Central memory CD8-positive, alpha-beta T cell (primary cell): ENCODE data around the gene MNX1.

ENCODE experiments used
- ATAC-seq: fragments of 150-1000 bp; cut with Tn5 transposase; replicated peaks from 2 replicates; pipeline ENCODE4 v1.10.0; 2022; ENCODE audit warnings: mild to moderate bottlenecking, moderate FRiP score, moderate number of reproducible peaks; ENCODE audit not compliant: poor library complexity, severe bottlenecking; ENCODE audit errors: extremely low read depth
- DNase-seq, 2 donors: peaks; one replicate each; pipeline ENCODE4 v3.0.0; 2021; ENCODE audit warnings: low spot score in 2 of 2
- H3K27ac Mint-ChIP-seq: one replicate; pipeline ENCODE4 v1.8.0; 2022; ENCODE audit warnings: low read depth, mild to moderate bottlenecking, moderate library complexity, mixed read lengths
- H3K27me3 Mint-ChIP-seq: one replicate; pipeline ENCODE4 v1.8.0; 2022; ENCODE audit warnings: mixed read lengths
- H3K36me3 Mint-ChIP-seq: one replicate; pipeline ENCODE4 v1.8.0; 2022; ENCODE audit warnings: mild to moderate bottlenecking, moderate library complexity, mixed read lengths; ENCODE audit not compliant: insufficient read depth
- H3K4me1 Mint-ChIP-seq: one replicate; pipeline ENCODE4 v1.8.0; 2022; ENCODE audit warnings: mixed read lengths
- H3K4me3 Mint-ChIP-seq: one replicate; pipeline ENCODE4 v1.8.0; 2022; ENCODE audit warnings: mild to moderate bottlenecking, moderate library complexity, mixed read lengths
- H3K9me3 Mint-ChIP-seq: one replicate; pipeline ENCODE4 v1.8.0; 2022; ENCODE audit warnings: mixed read lengths

Gene MNX1

DNA sequence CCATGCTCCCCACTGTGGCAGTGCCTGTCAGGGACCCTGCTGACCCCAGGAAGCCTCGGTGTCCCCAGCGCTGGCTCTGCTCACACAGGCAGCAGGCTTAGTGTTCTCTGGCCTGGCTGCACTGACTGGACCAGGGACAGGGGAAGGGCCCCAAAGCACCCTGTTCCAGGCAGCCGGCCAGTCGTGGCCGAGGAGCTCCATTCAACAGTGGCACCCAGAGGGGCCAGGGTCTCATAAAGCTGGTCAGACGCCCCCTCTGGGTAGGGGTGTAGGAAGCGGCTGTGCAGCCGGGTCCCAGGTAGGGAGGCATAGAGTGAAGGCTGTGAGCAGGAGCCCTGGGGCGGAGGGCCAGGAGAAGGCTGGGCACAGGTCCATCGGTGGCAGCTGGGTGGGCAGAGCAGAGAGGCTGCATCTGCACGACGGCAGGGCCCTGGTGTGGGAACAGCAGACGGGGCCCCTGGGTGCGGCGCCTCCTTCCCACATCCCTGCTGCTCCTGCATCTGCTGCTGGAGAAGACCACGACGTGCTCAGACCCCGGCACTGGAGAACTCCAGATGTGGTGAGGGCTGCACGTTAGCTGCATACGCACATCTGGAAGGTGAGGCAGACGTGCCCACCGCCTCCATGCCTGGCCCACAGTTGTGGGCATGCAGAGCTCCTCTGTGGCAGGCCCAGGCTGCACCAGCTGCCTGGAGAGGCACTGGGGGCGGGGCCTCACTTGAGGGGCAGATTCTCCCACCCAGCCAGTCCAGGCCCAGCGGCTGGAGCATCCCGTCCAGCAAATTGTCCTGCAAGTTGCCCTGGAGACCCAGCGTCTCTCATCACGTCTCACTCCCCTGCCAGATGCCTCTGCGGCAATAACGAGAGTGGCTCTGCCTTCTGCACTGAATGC is 25.1 kb downstream of the MNX1 start:
- Mint-ChIP-seq H3K9me3 (no peaks in the 10 kb centered on the region), H3K4me3 (no peak overlapping the region), H3K27ac (no peak overlapping the region), H3K4me1 (no peaks in the 10 kb centered on the region), H3K27me3 (peaks cover 12% of the 10 kb centered on the region), H3K36me3 (no peaks in the 10 kb centered on the region)
- ATAC-seq (no peak), DNase-seq (no peak)

DNA sequence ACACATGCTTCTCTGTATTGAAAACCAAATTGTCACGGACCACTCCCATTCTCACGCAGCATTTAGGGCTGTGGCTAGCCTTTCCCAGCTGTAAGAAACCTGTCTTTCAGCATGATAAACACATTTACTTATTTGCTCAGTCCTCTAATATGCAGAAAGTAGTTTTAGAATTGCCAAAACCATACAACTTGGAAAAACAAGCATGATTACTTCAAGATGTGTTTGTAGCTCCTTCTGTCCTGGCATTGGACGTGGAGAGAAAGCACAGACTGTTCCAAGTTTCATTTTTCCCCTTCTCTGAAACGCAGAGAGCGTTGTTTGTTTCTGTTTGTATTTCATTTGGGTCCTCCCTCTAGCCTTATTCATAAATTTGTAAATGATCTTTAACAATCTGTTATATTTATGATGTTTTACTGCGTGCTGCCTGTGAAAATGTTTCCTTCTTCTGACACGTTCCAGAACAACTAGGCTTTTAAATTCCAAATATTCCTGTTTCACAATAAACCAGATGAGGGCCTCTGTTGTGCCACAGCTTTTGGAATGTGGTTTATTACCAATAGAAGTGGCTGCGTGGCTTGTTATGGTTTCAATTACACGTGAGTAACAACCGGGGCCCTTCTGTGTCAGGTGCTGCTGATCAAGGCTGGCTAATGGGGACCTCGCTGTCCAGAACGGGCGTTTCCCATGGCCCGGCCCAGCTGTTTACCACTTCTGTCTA is 26.1 kb downstream of the MNX1 start:
- H3K27me3 Mint-ChIP-seq: peaks cover 2% of the 10 kb centered on the region
- no peaks in the 10 kb centered on the region for H3K4me1 Mint-ChIP-seq
- no peak for ATAC-seq
- H3K27ac Mint-ChIP-seq: no peak overlapping the region
- no peak for DNase-seq
- no peaks in the 10 kb centered on the region for H3K36me3 Mint-ChIP-seq
- peaks cover 7% of the 10 kb centered on the region for H3K9me3 Mint-ChIP-seq
- H3K4me3 Mint-ChIP-seq: no peak overlapping the region

DNA sequence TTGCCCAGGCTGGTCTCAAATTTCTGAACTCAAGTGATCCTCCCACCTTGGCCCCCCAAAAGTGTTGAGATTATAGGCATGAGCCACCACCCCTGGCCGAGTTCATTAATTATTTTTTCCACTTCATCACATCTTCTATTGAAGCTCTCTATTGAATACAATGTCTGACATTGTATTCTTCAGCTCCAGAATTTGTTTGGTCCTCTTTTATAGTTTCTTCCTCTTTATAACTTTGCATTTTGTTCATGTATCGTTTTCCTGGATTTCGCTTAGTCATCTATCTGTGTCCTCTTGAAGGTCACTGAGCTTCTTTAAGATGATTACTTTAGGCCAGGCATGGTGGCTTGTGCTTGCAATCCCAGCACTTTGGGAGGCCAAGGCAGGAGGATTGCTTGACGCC is 30.8 kb downstream of the MNX1 start:
- Mint-ChIP-seq H3K9me3 (peaks cover 10% of the 10 kb centered on the region), H3K4me1 (no peaks in the 10 kb centered on the region)

DNA sequence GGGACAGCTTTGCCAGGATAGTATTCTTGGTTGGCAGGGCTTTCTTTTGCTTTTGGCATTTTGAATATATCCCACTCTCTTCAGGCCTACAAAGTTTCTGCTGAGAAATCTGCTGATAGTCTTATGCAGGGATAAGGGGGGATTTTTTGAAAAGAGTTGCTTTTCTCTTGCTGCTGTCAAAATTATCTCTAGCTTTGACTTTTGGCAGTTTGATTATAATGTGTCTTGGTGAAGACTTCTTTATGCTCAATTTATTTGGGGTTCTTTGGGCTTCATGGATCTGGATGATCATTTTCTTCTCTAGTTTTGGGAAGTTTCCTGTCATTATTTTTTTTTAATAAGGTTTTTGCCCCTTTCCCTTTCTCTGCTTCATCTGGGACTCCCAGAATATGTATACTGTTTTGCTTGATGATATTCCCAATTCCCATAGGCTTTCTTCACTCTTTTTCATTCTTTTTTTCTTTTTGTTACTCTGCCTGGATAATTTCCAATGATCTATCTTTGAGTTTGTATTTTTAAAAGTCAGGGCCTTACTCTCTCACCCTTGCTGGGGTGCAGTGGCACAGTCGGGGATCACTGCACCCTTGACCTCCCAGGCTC is 31.4 kb downstream of the MNX1 start:
- ATAC-seq (no peak), DNase-seq (no peak)
- Mint-ChIP-seq H3K36me3 (peaks cover 3% of the 10 kb centered on the region), H3K27me3 (no peaks in the 10 kb centered on the region), H3K4me3 (no peak overlapping the region), H3K9me3 (peaks cover 10% of the 10 kb centered on the region), H3K4me1 (no peaks in the 10 kb centered on the region), H3K27ac (no peak overlapping the region)

More for the DNA sequence above, 30.8 kb downstream of the MNX1 start:
- Mint-ChIP-seq H3K27me3 (no peaks in the 10 kb centered on the region), H3K36me3 (peaks cover 3% of the 10 kb centered on the region), H3K27ac (no peak overlapping the region), H3K4me3 (no peak overlapping the region)
- ATAC-seq (no peak), DNase-seq (no peak)

DNA sequence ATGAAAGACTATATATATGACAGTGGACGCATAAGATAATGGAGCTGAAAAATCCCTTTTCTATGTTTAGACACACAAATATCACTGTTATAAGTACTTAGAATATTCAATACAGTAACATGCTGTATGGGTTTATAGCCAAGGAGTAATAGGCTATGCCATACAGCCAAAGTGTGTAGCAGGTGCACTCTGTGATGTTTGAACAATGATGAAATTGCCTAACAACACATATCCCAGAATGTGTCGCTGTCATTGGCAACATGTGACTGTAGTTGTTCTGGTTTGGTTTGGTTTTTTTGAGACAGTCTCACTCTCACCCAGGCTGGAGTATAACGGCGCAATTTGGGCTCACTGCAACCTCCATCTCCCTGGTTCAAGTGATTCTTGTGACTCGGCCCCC is 34.8 kb downstream of the MNX1 start:
- Mint-ChIP-seq H3K27me3 (no peaks in the 10 kb centered on the region), H3K4me3 (no peak overlapping the region), H3K36me3 (peaks cover 9% of the 10 kb centered on the region), H3K9me3 (peaks cover 10% of the 10 kb centered on the region), H3K27ac (no peak overlapping the region), H3K4me1 (no peaks in the 10 kb centered on the region)
- ATAC-seq (no peak), DNase-seq (no peak)

DNA sequence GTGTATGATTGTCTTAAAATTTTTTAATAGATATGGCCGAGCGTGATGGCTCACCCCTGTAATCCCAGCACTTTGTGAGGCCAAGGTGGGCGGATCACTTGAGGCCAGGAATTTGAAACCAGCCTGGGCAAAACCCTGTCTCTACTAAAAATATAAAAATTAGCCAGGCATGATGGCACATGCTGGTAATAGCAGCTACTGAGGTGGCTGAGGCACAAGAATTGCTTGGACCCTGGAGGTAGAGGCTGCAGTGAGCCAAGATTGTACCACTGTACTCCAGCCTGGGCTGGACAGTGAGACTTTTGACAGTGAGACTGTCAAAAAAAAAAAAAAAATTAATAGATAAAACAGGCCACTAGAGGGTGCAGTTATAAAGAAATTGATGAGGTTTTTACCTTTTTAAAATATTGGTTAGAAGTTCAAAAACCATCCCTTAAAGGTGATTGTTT is 40.5 kb downstream of the MNX1 start:
- Mint-ChIP-seq H3K4me3 (no peak overlapping the region), H3K4me1 (no peaks in the 10 kb centered on the region), H3K36me3 (peaks cover 35% of the 10 kb centered on the region), H3K27me3 (no peaks in the 10 kb centered on the region), H3K9me3 (no peaks in the 10 kb centered on the region), H3K27ac (no peak overlapping the region)
- DNase-seq (no peak), ATAC-seq (no peak)

DNA sequence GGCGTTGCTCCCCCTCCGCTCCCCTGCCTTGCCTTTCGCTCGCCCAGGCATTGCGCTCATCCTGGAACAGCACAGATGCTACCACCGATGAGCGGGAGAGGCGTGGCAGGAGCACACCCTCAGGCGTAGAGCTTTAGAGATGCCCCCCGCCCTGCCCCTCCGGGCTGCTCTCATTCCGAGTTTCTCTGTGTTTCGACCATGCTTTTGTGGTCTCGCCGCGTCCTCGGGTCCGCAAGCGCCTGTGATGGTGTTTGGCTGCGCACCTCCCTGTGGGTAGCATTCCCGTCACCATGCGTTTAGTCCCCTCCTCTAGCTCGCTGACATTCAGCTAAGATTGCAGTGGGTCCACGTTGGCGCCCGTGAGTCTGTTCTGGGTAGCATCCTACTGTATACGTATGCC is 42.3 kb downstream of the MNX1 start:
- no peak overlapping the region for H3K4me3 Mint-ChIP-seq
- DNase-seq (no peak), ATAC-seq (no peak)
- no peaks in the 10 kb centered on the region for H3K4me1 Mint-ChIP-seq
- peaks cover 48% of the 10 kb centered on the region for H3K36me3 Mint-ChIP-seq
- H3K9me3 Mint-ChIP-seq: no peaks in the 10 kb centered on the region
- no peaks in the 10 kb centered on the region for H3K27me3 Mint-ChIP-seq
- no peak overlapping the region for H3K27ac Mint-ChIP-seq

DNA sequence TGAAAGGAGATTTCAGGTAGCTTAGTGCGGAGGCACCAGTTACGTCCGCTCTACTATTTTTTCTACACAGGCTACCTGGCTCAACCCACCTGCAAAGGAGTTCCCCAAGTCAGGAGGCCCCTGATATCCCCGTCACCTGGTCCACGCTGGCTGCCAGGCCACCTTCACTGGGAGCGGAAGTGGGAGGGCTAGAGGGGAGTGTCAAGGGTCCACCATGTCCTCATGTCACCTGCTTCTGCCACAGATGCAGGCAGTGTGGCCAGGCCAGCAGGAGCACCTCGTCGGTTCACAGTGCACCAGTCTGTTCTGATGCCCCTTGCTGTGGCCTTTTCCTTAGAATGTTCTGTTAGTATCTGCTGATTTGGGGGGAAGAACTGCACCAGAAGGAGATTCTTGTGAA is 44.1 kb downstream of the MNX1 start:
- H3K27me3 Mint-ChIP-seq: no peaks in the 10 kb centered on the region
- H3K27ac Mint-ChIP-seq: no peak overlapping the region
- DNase-seq (no peak), ATAC-seq (no peak)
- H3K4me1 Mint-ChIP-seq: peaks cover 5% of the 10 kb centered on the region
- H3K36me3 Mint-ChIP-seq: peaks cover 57% of the 10 kb centered on the region
- H3K9me3 Mint-ChIP-seq: no peaks in the 10 kb centered on the region
- H3K4me3 Mint-ChIP-seq: no peak overlapping the region

DNA sequence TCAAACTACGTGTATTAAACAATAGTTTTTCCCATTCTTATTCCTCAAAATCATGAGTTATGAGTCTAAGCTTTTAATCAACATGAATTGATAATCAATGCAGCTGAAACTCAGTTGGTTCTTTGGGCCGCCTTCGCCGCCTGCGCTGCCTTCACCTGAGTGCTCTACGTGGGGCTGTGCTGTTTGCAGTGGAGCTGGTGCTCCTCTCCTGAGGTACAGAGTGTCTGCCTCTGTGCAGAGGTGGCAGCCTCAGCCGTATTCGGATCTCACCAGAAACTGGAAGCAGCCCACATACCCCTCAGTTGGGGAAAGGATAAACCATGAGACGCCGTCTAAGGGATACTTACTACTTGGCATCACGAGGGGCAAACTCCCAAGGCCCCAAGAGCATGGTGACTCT is 45.5 kb downstream of the MNX1 start:
- DNase-seq: no peak
- peaks cover 16% of the 10 kb centered on the region for H3K4me1 Mint-ChIP-seq
- no peaks in the 10 kb centered on the region for H3K27me3 Mint-ChIP-seq
- peaks cover 62% of the 10 kb centered on the region for H3K36me3 Mint-ChIP-seq
- no peaks in the 10 kb centered on the region for H3K9me3 Mint-ChIP-seq
- no peak overlapping the region for H3K4me3 Mint-ChIP-seq
- ATAC-seq: no peak
- no peak overlapping the region for H3K27ac Mint-ChIP-seq

DNA sequence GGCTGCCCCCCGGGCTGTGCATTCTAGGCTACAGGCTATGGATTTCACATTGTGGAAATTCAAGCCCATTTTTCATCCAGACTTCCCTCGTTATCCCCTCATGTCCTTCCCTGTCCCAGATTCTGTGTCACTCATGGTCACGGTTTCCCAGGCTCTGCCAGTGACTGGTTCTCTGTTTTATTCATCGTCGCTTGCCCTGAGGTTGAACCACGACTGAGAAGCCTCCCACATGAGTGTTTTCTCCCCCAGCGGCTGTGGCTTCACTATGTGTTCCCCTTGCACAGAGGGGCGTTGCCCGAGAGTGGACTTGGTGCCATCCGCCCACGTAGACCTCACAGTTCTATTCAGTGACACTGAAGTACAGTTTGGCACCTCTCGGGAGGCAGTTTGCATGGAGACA is 47.0 kb downstream of the MNX1 start:
- H3K27ac Mint-ChIP-seq: no peak overlapping the region
- H3K36me3 Mint-ChIP-seq: peaks cover 64% of the 10 kb centered on the region
- no peaks in the 10 kb centered on the region for H3K27me3 Mint-ChIP-seq
- H3K4me3 Mint-ChIP-seq: no peak overlapping the region
- DNase-seq: no peak
- H3K9me3 Mint-ChIP-seq: no peaks in the 10 kb centered on the region
- ATAC-seq: no peak
- peaks cover 16% of the 10 kb centered on the region for H3K4me1 Mint-ChIP-seq

DNA sequence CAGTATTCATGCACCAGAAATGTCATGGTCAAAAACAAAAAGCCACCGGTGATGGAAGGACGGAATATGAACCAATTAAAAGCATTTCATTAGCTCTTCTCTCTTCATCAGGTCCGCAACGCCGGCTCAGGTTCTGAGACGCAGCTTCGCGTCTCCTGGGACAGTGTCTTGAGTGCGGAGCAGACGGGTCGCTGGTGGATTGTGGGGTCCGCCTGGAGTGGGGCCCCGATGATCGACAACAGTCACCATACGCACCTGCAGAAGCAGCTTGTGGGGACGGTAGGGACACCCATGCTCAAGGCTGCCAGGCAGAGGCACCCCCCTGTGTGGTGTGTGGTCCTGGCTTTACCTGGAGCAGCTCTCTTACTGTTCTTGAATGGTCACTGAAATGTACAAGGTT is 47.6 kb downstream of the MNX1 start:
- ATAC-seq: no peak
- Mint-ChIP-seq H3K27ac (no peak overlapping the region), H3K4me1 (peaks cover 16% of the 10 kb centered on the region), H3K4me3 (no peak overlapping the region), H3K36me3 (peaks cover 63% of the 10 kb centered on the region), H3K27me3 (no peaks in the 10 kb centered on the region), H3K9me3 (no peaks in the 10 kb centered on the region)
- DNase-seq: no peak

DNA sequence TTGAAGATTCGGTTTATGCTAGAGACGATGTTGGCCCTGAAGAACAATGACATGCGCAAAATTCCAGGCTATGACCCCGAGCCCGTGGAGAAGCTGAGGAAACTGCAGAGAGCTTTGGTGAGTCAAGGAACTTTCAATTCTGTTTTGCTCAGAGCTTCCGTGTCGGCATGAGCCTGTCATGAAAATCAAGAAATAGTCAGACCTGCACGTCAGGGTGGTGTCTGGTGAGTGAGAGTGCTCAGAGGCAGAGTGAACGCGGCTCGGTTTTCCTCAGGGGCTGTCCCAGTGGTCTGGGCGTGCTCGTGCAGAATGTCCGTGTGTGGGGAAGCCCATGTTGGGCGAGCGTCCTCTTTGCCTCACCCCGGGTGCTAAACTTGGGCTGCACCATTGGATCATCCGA is 48.3 kb downstream of the MNX1 start:
- Mint-ChIP-seq H3K9me3 (no peaks in the 10 kb centered on the region), H3K27me3 (no peaks in the 10 kb centered on the region), H3K27ac (no peak overlapping the region), H3K4me3 (no peak overlapping the region), H3K36me3 (peaks cover 63% of the 10 kb centered on the region), H3K4me1 (peaks cover 16% of the 10 kb centered on the region)
- DNase-seq: no peak
- no peak for ATAC-seq

DNA sequence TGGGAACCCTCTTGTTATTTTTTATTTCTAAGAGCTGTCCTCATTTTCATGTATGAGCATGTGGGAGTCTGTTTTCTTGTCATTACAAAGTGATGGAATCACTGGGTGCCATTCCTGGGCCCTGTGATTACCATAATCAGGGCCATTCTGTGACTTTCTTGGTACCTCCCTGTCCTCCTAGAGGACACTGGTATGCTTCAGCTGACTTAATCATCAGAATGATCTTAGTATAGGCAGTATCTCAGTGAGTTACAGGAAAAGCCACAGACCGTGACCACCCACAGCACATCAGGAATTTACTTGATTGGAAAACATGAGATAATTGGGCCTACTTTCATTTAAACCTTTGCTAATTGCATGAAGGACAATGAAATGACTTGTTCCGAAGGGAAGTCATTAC is 53.7 kb downstream of the MNX1 start:
- DNase-seq (no peak), ATAC-seq (no peak)
- Mint-ChIP-seq H3K9me3 (no peaks in the 10 kb centered on the region), H3K4me1 (peaks cover 25% of the 10 kb centered on the region), H3K4me3 (no peak overlapping the region), H3K36me3 (peaks cover 57% of the 10 kb centered on the region), H3K27me3 (no peaks in the 10 kb centered on the region), H3K27ac (no peak overlapping the region)
